Activated CD4-positive, alpha-beta T cell treated with anti-CD3 and anti-CD28 coated beads, Interleukin-2, amount 50 U/mL, for 48 hours (primary cell): ENCODE results near the gene PNMA8B.
"Not testable (repeated sequence)": the region's sequence is repeated elsewhere in the genome, so short reads cannot be mapped to it uniquely, and the experiment has no call there.

Experiments
- DNase-seq, 2 experiments: peaks; one replicate each; pipeline ENCODE4 v3.0.0-alpha.2; 2020

PNMA8B gene

DNA sequence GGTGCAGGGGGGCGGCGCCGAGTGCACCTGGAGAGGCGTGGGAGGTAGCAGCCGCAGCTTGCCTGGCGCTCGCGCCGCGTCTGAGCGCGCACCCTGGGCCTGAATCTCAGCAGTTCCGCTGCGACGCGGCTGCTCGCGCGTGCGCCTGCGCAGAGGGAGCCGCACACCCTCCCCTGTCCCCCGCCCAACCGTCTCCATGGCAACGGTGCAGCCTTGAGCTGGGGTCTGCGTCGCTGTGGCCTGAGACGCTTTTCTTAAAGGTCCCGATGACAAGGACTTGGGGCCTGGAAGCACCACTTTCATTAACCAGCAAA lies at the start of gene PNMA8B:
Gene PNMA8B (minus strand): TSS at position 82 of the 314 bp plus-strand sequence. CDS start 402 bp downstream, outside the sequence.
- DNase-seq, result no peak

DNA sequence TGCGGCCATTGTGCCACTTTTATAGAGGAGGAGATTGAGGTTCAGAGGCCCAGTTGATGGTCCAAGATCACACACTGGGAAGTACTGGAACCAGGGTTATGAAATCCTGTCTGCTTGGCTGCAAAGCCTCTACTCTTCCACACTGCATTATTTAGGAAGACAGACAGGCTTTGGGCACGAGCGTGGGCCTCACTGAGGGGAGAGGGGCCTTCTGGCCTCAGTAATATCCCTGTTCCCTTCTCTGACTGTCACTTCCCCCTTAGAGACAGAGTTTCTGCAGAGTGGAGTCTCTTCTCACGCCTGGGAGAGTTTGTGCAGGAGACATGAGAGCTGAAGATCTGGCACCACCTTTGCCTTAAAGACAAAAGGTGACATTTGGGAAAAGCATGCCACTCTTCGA lies 49.0 kb upstream of the PNMA8B start:
- DNase-seq, result no peak

DNA sequence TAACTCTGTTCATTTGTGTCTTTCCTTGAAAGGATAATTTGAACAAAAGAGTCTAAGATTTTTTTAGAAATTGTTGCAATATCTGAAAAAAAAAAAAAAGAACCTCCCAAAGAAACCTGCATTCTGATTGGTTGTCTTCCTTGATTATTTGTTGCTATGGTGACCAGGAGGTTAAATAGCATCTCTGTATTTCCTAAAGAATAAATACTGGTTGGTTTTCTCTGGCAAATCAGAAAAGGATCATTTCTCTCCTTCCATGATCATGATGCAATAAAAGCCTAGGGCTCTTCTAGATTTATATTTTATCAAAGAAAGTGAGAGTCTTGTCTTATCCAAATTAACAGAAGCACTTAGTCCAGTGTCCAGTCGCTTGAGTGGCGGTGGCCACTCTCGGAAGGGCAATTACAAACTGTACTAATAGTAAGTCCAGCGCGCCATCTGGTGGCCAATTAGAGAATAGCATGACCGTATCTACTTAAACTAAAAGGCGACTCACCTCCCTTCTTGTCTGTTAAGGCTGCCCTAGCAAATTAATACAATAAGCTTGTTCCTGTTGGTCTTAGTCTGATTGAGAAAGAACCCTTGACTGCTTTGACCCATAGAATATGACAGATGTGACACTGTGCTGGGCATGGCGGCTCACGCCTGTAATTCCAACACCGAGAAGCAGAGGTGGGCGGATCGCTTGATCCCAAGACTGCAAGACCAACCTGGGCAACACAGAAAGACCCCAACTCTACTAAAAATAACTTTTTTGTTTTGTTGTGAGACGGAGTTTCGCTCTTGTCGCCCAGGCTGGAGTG lies 47.0 kb upstream of the PNMA8B start:
- peak; percentile 87 to 88 for DNase-seq

GRCh38 chr19:46537136-46538097 lies 41.8 kb upstream of the PNMA8B start:
- peak; percentile 78 to 79 for DNase-seq

GRCh38 chr19:46536391-46536790 lies 40.7 kb upstream of the PNMA8B start:
- no peak for DNase-seq

DNA sequence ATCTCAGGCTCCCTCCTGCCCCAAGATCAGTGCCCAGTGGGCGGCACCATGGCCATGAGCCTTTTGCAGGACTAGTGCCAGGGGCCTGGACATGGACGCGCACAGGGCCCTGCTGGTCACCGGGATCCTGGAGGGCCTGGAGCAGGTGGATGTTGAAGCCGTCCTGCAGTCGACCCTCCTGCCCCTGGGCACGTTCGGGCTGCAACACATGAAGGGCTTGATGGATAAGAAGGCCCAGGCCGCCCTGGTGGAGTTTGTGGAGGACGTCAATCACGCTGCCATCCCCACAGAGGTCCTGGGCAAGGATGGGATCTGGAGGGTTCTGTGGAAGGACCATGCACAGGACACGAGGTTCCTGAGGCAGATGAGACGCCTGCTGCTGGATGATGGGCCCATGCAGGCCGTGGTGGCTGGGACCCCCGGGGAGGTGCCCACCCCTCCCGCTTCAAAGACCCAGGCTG lies 38.0 kb upstream of the PNMA8B start:
- no peak for DNase-seq

- no peak for DNase-seq
Measured at GRCh38 chr19:46533078-46533620, 37.5 kb upstream of the PNMA8B start.

- no peak for DNase-seq
Measured at GRCh38 chr19:46530636-46531035, 35.0 kb upstream of the PNMA8B start.

- peak; percentile 77 to 82 for DNase-seq
Measured at GRCh38 chr19:46529622-46530451, 34.2 kb upstream of the PNMA8B start.

DNA sequence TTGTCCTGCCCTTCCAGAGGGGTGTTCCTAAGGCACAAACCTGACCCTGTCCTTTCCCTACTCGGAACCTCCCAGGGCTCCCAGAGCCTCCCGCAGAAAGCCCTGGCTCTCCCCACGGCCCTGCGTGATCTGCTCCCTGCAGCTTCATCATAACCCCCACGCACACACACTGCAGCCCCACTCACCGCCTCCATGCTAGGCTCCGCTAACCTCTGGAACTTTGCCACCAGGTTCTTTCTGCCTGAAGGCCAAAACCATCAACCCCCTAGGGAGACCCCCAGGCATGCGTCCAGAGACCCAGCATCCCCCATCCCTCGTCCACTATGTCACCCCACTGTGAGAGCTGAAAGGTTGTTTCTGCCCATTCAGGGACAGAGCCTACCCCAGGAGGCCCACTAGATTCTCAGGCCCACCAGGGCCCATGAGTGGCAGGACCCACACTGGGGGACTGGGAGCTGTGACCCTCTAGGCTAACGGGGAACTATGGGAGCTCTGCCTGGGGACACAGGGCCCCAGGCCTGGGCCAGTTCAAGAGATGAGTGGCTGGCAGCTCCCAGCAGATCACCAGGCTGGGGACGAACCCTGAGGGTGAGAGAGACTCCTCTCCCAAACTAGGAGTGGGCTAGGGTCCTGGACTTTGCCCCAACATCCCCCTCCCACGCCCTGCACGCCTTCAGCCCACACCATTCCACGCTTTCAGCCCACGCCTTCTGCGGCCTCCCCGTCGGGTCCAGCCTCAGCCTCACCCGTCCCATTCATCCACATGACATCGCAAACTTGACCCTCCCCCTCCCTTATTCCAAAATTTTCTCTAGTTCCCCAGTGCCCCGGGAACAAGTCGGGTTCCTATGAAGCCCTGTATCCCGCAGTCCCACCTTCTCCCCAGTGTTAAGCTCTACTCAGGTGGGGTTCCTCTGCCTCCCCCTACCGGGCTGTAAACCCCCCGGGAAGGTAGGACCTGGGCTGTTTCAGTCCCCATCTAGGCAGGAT lies 33.2 kb upstream of the PNMA8B start:
- DNase-seq, result no peak

- not testable (repeated sequence) for DNase-seq
Measured at GRCh38 chr19:46526801-46527200, 31.1 kb upstream of the PNMA8B start.

DNA sequence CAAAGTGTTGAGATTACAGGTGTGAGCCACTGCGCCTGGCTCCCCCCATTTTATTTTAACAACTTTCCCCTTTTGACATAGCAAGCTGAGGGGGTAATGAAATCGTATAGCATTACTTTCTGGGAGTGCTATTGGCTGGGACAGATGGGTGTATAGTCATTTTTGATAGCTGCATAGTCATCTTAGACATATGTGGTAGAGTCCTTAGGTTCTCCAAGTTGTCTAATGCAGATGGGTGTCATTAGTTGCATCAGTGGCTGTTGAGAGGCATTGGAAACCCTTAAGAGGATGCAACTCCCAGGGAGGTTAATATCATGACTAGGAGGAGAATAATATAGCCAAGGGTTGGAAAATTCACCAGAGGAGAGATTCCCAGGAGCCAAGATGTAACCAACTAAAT lies 28.6 kb upstream of the PNMA8B start:
- DNase-seq, result no peak

DNA sequence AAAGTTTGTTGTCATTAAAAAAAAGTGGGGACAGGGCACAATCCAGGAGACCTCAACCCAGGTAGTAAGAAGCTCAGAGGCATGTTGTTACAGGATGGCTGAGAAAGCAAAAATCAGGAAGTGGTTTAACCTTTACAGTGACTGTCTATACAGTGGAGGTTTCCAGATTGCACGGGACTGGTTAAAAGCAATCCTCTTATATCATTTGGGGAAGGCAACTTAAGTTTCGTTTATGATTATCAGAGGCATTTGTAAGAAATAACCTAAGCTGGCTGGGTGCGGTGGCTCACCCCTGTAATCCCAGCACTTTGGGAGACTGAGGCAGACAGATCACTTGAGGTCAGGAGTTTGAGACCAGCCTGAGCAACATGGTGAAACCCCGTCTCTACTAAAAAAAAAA lies 27.3 kb upstream of the PNMA8B start:
- DNase-seq, result peak; percentile 19 to 27

- DNase-seq, result no peak
Measured at GRCh38 chr19:46521241-46521868, 25.7 kb upstream of the PNMA8B start.

DNA sequence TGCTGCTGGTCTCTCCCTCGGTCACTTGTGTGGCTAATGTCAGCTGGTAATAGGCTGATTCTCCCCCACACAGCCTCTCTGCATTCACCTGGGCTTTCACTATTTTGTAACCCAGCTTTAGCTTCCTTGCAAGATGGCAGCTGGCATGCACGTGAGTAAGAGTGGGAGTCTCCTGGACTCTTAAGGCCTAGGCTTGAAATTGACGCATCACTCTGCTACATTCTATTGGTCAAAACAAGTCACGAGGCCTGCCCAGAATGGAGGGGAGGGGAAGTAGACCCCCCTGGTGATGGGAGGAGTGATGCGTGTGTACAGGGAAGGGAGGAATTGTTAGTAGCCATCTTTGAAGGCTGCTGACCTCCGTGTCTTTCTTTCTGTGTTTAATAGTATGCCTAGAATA lies 24.9 kb upstream of the PNMA8B start:
- DNase-seq, result no peak

DNA sequence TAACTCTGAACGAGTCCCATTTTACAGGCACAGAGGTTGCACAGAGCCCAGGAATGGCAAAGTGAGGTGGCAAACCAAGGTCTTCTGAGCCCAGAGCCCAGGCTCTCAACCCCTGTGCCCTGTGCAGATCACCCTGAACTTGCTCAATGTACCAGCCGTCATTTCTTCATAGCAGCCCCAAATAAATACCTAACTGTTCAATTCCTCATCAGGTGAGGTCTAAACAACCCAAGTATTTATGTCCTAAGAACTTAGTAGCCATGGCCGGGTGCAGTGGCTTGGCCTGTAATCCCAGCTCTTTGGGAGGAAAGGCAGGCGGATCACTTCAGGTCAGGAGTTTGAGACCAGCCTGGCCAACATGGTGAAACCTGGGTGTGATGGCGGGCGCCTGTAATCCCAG lies 21.8 kb upstream of the PNMA8B start:
- DNase-seq, result no peak

- peak in 1 of 2 experiments; percentile 32 for DNase-seq
Measured at GRCh38 chr19:46515879-46516350, 20.2 kb upstream of the PNMA8B start.

DNA sequence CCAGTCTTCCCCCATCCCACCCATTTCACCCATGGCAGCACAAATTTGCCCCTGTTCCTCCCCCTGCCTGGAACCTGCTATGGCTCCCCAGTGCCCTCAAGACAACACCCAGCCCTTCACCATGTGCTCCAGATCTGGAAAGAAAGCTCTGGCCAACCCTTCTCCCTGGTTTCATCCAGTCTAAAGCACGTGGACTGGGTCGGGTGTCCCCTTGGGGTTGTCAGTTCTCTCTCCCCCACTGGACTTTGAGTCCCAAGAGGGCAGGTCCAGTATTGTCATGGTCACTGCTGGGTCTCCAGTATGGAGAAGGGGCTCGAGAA lies 19.6 kb upstream of the PNMA8B start:
- no peak for DNase-seq

DNA sequence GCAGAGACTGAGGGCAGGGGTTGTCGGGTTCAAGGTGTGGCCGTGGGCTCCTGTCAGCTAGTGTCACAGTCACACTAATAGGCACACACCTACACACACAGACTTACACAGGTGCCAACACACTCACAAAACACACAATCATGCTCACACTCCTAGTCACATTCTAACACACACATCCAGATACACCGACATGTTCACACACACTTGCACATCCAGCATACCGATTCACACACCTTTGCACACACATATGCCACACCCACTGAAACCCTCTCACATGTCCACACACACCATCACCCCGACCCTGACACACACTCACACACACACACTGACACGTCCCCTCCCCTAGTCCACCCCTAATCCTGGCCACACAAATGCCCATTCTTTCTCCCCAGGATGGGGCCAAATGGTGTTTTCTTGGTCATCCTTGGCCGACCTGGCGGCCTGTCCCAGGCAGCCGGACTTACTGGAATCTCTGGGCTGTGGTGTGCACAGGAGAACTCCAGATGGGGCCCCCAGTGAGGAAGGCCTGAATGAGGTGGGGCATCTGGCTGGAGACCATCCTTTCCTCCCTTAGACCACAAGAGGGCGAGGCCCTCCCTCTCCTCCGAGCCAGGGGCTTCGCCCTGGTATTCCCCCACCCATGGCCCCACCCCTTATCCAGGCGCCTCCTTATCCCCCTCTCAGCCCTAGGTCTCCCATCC lies 19.1 kb upstream of the PNMA8B start:
- DNase-seq, result no peak
